Measurements from ENCODE around the gene PLEKHD1. TPM values are rescaled to one million over a fixed set of nuclear protein-coding genes. Genes with fewer than 3 reads are reported as not detected.

Gene PLEKHD1
- total RNA-seq: 0.53 TPM
- polyA plus RNA-seq (ENCODE audit: insufficient read depth in 1 of 8, insufficient read length in 8 of 8, low replicate concordance in 1 of 8): 1 to 10 TPM in 4 of 8 donors, under 1 TPM in 4; 0.67 to 1.5 (median 0.98) TPM
- long read RNA-seq, donor 1: 0 reads
- long read RNA-seq, donor 2: 0 reads
- long read RNA-seq, donor 3: 0 reads
- long read RNA-seq, donor 4: 0 reads
- long read RNA-seq, donor 5, full-length matches to known transcripts: 1 of 1 reads
- long read RNA-seq, donor 5, partial matches to known transcripts: 0 of 1 reads
- long read RNA-seq, donor 5, other reads (novel, unspliced or antisense): 0 of 1 reads
- long read RNA-seq, donor 6: 0 reads
- long read RNA-seq, donor 7, full-length matches to known transcripts: 1 of 1 reads
- long read RNA-seq, donor 7, partial matches to known transcripts: 0 of 1 reads
- long read RNA-seq, donor 7, other reads (novel, unspliced or antisense): 0 of 1 reads
- long read RNA-seq, donor 8: 0 reads
- long read RNA-seq, donor 9: 0 reads
- long read RNA-seq, donor 10, full-length matches to known transcripts: 1 of 1 reads
- long read RNA-seq, donor 10, partial matches to known transcripts: 0 of 1 reads
- long read RNA-seq, donor 10, other reads (novel, unspliced or antisense): 0 of 1 reads
- long read RNA-seq, donor 11: 0 reads

- no peak within 1 kb of the TSS for H3K27ac ChIP-seq (ENCODE audit: low read length)
- no peaks in the 10 kb centered on the region for H3K9me3 ChIP-seq (replicated peaks; ENCODE audit: control insufficient read depth, low read depth, low read length)
- H3K4me1 ChIP-seq (ENCODE audit: control insufficient read depth, insufficient read depth, low read length): peaks cover 21% of the 10 kb centered on the region
- WGBS (ENCODE audit: insufficient coverage): under 1% methylated on average over 77 of the region's 86 CpGs
- peak within 1 kb of the TSS; percentile 26 for H3K4me3 ChIP-seq (ENCODE audit: low read length)
- H3K27me3 ChIP-seq (ENCODE audit: control insufficient read depth, insufficient read depth, low read length): peaks cover 59% of the 10 kb centered on the region
- H3K36me3 ChIP-seq (ENCODE audit: control insufficient read depth, insufficient read depth, low read length): no peaks in the 10 kb centered on the region
- DNase-seq: no peak
Observed at GRCh38 chr14:69484444-69485314, at the start of gene PLEKHD1. TSS of gene PLEKHD1 (plus strand) at chr14:69484728. CDS start at chr14:69484966, 238 bp downstream.

GRCh38 chr14:69439521-69440270, 44.8 kb upstream of the PLEKHD1 start:
- WGBS (ENCODE audit: insufficient coverage): 100% methylated on average over 2 of the region's 12 CpGs
- no peaks in the 10 kb centered on the region for H3K27me3 ChIP-seq (ENCODE audit: control insufficient read depth, insufficient read depth, low read length)
- H3K27ac ChIP-seq (ENCODE audit: low read length): no peak overlapping the region

GRCh38 chr14:69441948-69442347, 42.6 kb upstream of the PLEKHD1 start:
- H3K9me3 ChIP-seq (replicated peaks; ENCODE audit: control insufficient read depth, low read depth, low read length): no peaks in the 10 kb centered on the region
- no peaks in the 10 kb centered on the region for H3K4me1 ChIP-seq (ENCODE audit: control insufficient read depth, insufficient read depth, low read length)
- no peak overlapping the region for H3K27ac ChIP-seq (ENCODE audit: low read length)
- 92% methylated on average over 4 of the region's 5 CpGs for WGBS (ENCODE audit: insufficient coverage)
- H3K27me3 ChIP-seq (ENCODE audit: control insufficient read depth, insufficient read depth, low read length): no peaks in the 10 kb centered on the region
- peaks cover 5% of the 10 kb centered on the region for H3K36me3 ChIP-seq (ENCODE audit: control insufficient read depth, insufficient read depth, low read length)
- no peak overlapping the region for H3K4me3 ChIP-seq (ENCODE audit: low read length)
- no peak for DNase-seq

More at GRCh38 chr14:69439521-69440270, 44.8 kb upstream of the PLEKHD1 start:
- Histone ChIP-seq H3K4me3 (ENCODE audit: low read length) (no peak overlapping the region), H3K36me3 (ENCODE audit: control insufficient read depth, insufficient read depth, low read length) (peaks cover 5% of the 10 kb centered on the region), H3K4me1 (ENCODE audit: control insufficient read depth, insufficient read depth, low read length) (no peaks in the 10 kb centered on the region), H3K9me3 (replicated peaks; ENCODE audit: control insufficient read depth, low read depth, low read length) (no peaks in the 10 kb centered on the region)
- no peak for DNase-seq

GRCh38 chr14:69443296-69443805, 41.2 kb upstream of the PLEKHD1 start:
- Histone ChIP-seq H3K27me3 (ENCODE audit: control insufficient read depth, insufficient read depth, low read length) (no peaks in the 10 kb centered on the region), H3K36me3 (ENCODE audit: control insufficient read depth, insufficient read depth, low read length) (peaks cover 5% of the 10 kb centered on the region), H3K9me3 (replicated peaks; ENCODE audit: control insufficient read depth, low read depth, low read length) (no peaks in the 10 kb centered on the region), H3K4me3 (ENCODE audit: low read length) (no peak overlapping the region), H3K4me1 (ENCODE audit: control insufficient read depth, insufficient read depth, low read length) (no peaks in the 10 kb centered on the region), H3K27ac (ENCODE audit: low read length) (no peak overlapping the region)
- WGBS (ENCODE audit: insufficient coverage): no CpG with 5 or more reads among the region's 5 CpGs
- DNase-seq: no peak

- Histone ChIP-seq H3K27ac (ENCODE audit: low read length) (no peak overlapping the region), H3K4me3 (ENCODE audit: low read length) (no peak overlapping the region), H3K4me1 (ENCODE audit: control insufficient read depth, insufficient read depth, low read length) (no peaks in the 10 kb centered on the region), H3K9me3 (replicated peaks; ENCODE audit: control insufficient read depth, low read depth, low read length) (no peaks in the 10 kb centered on the region), H3K36me3 (ENCODE audit: control insufficient read depth, insufficient read depth, low read length) (no peaks in the 10 kb centered on the region), H3K27me3 (ENCODE audit: control insufficient read depth, insufficient read depth, low read length) (no peaks in the 10 kb centered on the region)
- 95% methylated on average over 8 of the region's 8 CpGs for WGBS (ENCODE audit: insufficient coverage)
- no peak for DNase-seq
Observed at GRCh38 chr14:69449216-69449615, 35.3 kb upstream of the PLEKHD1 start.

- Histone ChIP-seq H3K4me3 (ENCODE audit: low read length) (no peak overlapping the region), H3K27ac (ENCODE audit: low read length) (no peak overlapping the region), H3K9me3 (replicated peaks; ENCODE audit: control insufficient read depth, low read depth, low read length) (no peaks in the 10 kb centered on the region), H3K36me3 (ENCODE audit: control insufficient read depth, insufficient read depth, low read length) (peaks cover 11% of the 10 kb centered on the region), H3K27me3 (ENCODE audit: control insufficient read depth, insufficient read depth, low read length) (no peaks in the 10 kb centered on the region), H3K4me1 (ENCODE audit: control insufficient read depth, insufficient read depth, low read length) (no peaks in the 10 kb centered on the region)
- no peak for DNase-seq
- 83% methylated on average over 1 of the region's 2 CpGs for WGBS (ENCODE audit: insufficient coverage)
Observed at GRCh38 chr14:69451941-69452340, 32.6 kb upstream of the PLEKHD1 start.

- Histone ChIP-seq H3K36me3 (ENCODE audit: control insufficient read depth, insufficient read depth, low read length) (peaks cover 34% of the 10 kb centered on the region), H3K4me3 (ENCODE audit: low read length) (no peak overlapping the region), H3K9me3 (replicated peaks; ENCODE audit: control insufficient read depth, low read depth, low read length) (no peaks in the 10 kb centered on the region), H3K27me3 (ENCODE audit: control insufficient read depth, insufficient read depth, low read length) (no peaks in the 10 kb centered on the region), H3K27ac (ENCODE audit: low read length) (no peak overlapping the region), H3K4me1 (ENCODE audit: control insufficient read depth, insufficient read depth, low read length) (no peaks in the 10 kb centered on the region)
- WGBS (ENCODE audit: insufficient coverage): 88% methylated on average over 8 of the region's 11 CpGs
- no peak for DNase-seq
Observed at GRCh38 chr14:69458350-69458749, 26.2 kb upstream of the PLEKHD1 start.

GRCh38 chr14:69459122-69459521, 25.4 kb upstream of the PLEKHD1 start:
- H3K27ac ChIP-seq (ENCODE audit: low read length): no peak overlapping the region
- DNase-seq: no peak
- WGBS (ENCODE audit: insufficient coverage): no CpG with 5 or more reads among the region's 1 CpG
- H3K4me1 ChIP-seq (ENCODE audit: control insufficient read depth, insufficient read depth, low read length): no peaks in the 10 kb centered on the region
- H3K27me3 ChIP-seq (ENCODE audit: control insufficient read depth, insufficient read depth, low read length): no peaks in the 10 kb centered on the region
- H3K4me3 ChIP-seq (ENCODE audit: low read length): no peak overlapping the region
- H3K9me3 ChIP-seq (replicated peaks; ENCODE audit: control insufficient read depth, low read depth, low read length): no peaks in the 10 kb centered on the region
- H3K36me3 ChIP-seq (ENCODE audit: control insufficient read depth, insufficient read depth, low read length): peaks cover 34% of the 10 kb centered on the region

- H3K27ac ChIP-seq (ENCODE audit: low read length): no peak overlapping the region
- DNase-seq: peak; percentile 89
- WGBS (ENCODE audit: insufficient coverage): 80% methylated on average over 1 of the region's 4 CpGs
- no peaks in the 10 kb centered on the region for H3K27me3 ChIP-seq (ENCODE audit: control insufficient read depth, insufficient read depth, low read length)
- no peaks in the 10 kb centered on the region for H3K4me1 ChIP-seq (ENCODE audit: control insufficient read depth, insufficient read depth, low read length)
- H3K36me3 ChIP-seq (ENCODE audit: control insufficient read depth, insufficient read depth, low read length): peaks cover 34% of the 10 kb centered on the region
- H3K9me3 ChIP-seq (replicated peaks; ENCODE audit: control insufficient read depth, low read depth, low read length): no peaks in the 10 kb centered on the region
- no peak overlapping the region for H3K4me3 ChIP-seq (ENCODE audit: low read length)
Observed at GRCh38 chr14:69460093-69460701, 24.3 kb upstream of the PLEKHD1 start.
